Left forelimb (tissue), 1 donor: ENCODE results near the gene TACC2.

ENCODE experiments used
- DNase-seq: peaks from one replicate; pipeline ENCODE4 v3.0.0-alpha.2; 2018; ENCODE audit warnings: low spot score

Gene TACC2

GRCh38 chr10:122271076-122271475, 282.1 kb downstream of the TACC2 start, which contains the start of gene BTBD16:
TSS of gene BTBD16 (plus strand) at chr10:122271296. CDS start at chr10:122275082, 3,786 bp downstream.
- no peak for DNase-seq

DNA sequence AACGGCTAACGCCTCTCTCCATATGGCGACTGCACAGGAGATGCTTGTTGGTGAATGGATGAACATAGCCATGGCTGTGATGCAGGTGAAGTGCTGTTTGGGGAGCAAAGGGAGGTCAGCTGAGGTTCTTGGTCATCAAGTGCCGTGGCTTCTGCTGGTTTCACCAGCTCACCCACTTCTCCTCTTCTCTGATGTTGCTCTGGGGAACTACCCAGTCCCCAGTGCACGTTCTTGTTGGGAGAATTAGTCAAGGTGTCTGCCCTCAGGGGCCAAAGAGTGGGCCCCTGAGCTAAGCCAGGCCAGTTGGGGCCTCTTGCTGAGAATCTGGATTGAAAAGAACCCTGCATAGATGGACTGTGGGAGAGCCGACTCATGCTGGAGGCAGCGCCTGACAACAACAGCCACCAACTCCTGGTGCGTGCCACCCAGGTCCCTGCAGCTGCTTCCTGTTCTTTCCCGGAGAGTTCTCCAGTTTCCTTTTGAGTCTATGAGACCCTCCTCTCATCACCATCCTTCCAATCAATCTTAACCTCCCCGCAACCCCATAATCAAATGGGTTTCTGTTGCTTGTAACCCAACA, 285.1 kb downstream of the TACC2 start:
- peak; percentile 55 for DNase-seq

GRCh38 chr10:122276611-122277208, 287.7 kb downstream of the TACC2 start:
- DNase-seq, result peak; percentile 31

GRCh38 chr10:122277526-122278136, 288.7 kb downstream of the TACC2 start:
- DNase-seq, result peak; percentile 41

- DNase-seq, result peak; percentile 66
These were observed 290.8 kb downstream of the TACC2 start for GRCh38 chr10:122279725-122280141.

DNA sequence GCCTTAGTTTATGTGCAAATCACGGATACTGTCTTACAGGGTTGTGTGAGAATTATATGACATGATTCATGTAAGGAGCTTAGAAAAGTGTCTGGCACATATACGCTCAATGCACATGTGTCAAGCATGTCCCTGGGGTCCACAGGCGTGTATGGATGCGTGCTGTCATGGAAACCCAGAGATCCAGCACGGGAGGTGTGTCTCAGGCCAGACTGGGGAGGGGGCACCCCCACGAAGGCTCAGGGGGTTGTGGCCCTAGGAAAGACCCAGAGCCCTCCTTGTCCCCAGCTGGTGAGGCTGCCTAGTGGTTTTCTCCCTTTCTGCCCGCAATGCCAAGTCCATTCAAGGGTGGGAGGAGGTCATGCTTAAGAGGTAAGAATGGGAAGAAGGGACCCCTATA, 291.2 kb downstream of the TACC2 start:
- peak; percentile 59 for DNase-seq

DNA sequence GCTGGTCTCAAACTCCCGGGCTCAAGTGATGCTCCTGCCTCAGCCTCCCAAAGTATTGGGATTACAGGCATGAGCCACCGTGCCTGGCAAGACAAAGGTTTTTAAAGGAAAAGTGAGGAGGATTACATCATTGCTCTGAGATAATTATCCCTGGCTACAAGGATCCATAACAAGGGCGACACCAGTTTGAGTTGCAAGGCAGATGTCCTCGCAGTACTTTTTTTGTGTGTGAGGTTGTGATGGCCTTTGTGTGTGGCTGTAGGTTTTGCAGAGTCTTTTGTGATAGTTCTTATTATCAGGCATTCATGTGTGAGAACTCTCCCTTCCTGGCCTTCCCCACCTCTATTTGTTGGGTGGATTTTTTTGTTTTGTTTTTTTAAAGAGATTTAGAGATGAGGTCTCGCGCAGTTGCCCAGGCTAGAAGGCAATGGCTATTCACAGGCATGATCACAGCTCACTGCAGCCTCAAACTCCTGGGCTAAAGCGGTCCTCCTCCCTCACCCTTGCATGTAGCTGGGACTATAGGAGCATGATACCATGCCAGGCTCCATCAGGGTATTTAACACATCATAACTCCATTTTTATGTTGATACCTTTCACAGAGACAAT, 292.2 kb downstream of the TACC2 start:
- DNase-seq, result peak; percentile 17

GRCh38 chr10:122281751-122282150, 292.8 kb downstream of the TACC2 start:
- peak; percentile 31 for DNase-seq

- DNase-seq, result no peak
These were observed 293.3 kb downstream of the TACC2 start for GRCh38 chr10:122282253-122282671.

DNA sequence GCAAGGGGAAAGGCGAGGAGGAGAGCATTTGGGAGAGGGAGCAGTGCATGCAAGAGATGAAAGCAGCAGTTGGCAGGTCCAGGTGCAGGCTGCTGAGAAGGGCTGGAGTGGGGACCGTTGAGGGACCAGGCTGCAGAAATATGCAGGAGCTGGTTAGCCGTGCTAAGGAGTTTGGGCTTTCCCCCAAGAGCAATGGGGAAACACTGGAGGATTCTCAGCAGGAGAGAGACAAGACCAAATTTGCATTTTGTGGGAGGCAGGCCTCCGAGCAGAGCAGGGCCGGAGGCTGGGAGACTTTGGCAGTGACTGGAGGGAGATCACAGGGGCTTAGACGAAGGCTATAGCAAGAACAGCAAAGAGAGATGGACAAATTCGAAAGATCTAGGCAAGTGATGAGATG, 293.9 kb downstream of the TACC2 start:
- no peak for DNase-seq

DNA sequence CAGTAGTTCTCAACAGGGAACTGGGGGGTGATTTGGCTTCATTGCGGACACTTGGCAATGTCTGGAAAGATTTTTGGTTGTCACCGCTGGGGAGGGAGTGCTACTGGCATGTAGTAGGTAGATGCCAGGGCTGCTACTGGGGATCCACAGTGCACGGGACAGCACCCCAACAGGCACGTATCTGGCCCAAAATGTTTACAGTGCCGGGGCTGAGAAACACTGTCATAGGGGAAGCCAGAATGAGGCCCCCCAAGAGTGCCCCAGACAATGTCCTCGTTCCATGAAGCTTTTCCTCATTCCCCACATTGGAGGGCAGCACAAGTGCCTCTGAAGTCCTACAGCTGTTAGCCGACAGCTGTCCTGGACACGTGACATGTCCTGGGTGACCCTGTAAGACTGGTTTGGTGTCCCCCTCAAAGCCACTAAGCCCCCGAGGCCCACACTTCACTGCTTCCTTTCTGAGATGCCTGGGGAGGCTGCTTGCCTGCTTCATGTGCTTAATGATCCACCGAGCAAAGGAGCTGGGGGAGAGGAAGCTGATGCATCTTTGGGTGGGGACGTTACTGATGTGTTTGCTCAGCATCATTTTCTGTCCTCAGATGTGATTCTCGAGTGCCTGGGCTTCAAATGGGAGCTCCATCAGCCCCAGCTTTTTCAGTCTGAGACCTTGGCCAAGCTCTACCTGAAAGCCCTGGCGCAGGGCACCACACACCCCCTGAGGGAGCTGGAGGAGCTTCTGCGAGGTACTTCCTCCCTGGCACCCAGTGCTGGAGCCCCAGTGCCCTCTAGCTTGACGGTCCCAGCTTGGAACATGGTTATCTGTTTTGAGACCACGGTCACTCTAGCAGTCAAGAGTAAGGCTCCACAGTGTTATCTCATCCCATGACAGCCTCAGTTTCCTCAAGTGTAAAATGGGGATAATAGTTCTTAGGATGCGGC, 296.8 kb downstream of the TACC2 start:
- DNase-seq, result peak; percentile 40

DNA sequence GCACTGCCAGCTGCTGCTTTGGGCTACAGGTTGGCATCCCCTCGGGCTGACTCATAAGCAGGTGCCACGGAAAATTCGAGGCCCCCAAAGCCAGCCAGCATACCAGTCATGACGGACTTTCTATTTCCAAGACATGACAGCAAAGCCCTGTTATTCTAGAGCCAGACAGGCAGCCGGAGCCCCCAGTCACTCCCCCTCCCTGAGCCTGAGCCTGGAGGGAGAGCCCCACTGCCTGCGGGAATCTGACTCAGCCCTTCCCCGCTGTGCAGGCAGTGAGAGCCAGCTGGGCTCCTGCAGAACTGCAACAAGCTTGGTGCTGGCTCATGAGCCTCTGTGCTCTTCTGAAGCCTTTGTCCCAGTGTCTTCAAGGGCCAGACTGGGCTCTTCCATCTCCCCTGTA, 297.9 kb downstream of the TACC2 start:
- DNase-seq, result peak; percentile 73

- no peak for DNase-seq
These were observed 298.6 kb downstream of the TACC2 start for GRCh38 chr10:122287570-122287969.

GRCh38 chr10:122288262-122288661, 299.3 kb downstream of the TACC2 start:
- DNase-seq, result no peak

DNA sequence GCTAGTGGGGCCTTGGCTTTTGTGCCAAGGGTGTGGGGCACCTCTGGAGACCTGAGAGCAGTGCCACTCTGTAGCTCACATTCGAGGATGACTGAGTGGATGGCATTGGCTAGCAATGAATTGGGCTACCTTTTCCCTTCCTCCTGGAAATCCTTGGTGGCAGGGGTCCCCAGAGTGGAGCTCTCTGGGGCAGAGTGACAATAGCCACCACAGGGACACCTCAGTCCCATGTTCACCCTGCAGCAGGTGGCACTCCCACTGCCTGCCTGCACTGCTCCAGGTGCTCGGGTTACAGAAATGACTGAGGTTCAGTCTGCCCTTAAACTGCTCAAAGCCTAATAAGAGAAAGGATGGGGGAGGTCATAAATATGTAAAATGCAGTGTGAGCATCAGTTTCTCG, 300.0 kb downstream of the TACC2 start:
- no peak for DNase-seq

DNA sequence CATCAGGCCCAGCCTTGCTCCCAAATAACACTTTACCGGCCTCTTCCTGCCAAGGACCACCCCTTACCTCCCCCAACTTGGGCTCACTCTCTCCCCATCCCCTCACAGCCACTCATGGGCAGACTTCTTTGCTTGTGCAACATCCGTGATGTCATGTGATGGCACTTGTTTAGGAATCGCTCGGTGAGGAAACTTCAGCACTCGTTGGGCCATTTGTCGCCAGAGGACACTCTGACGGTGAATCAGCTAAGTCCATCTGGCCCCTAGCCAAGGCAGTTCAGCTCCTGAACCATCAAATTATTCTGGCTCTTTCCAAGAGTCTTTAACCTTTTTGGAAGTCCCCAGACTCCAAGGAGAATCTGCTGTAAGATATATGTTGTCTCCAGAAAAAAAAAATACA, 301.4 kb downstream of the TACC2 start:
- DNase-seq, result no peak

DNA sequence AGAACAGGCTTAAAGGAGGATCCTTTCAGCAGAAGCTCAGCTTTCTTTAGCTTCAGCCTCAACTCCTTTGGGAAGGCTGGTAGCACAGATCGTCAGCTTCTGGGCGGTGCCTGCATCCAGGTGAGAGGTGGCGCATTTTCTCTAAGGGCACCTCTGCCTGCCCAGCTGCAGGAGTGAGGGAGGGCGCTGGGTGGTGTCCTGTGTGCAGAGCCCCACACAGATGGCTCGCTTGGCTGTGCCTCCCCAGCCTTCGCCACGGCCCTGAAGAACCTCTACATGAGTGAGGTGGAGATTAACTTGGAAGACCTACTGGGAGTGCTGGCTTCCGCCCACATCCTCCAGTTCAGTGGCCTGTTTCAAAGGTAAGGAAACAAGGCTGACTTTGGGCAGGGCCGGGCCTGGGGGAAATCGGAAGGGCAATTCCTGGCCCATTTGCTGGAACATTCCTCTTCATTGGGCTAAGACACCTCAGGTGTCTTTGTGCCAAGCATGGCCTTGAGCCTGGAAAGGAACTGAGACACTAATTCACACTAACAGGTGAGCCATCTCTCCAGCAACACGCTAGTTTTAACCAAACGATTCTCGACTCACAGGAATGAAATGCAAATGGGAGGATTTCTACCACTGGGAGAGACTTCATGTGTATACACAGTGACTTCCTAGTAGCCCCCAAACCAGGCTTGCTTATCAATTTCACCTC, 302.0 kb downstream of the TACC2 start:
- DNase-seq, result no peak

DNA sequence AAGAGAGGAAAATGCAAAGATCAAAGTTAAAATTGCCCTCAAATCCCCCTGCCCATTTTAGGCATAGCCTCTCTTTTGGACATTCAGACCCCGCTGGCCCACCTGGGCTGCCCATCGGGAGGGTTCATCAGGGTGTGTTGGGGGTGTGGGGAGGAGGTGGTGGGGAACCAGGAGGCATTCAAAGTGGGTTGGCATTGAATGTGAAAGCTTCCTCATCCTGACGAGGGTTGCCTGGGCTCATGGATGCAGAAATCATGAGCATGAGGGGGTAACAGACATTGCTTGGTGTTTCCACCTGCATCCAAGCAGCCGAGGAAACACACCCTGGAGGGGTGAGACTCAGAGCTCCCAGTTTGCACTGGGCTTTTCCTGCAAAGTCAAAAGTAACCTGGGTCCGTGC, 302.8 kb downstream of the TACC2 start:
- no peak for DNase-seq

GRCh38 chr10:122292376-122292775, 303.4 kb downstream of the TACC2 start:
- no peak for DNase-seq

DNA sequence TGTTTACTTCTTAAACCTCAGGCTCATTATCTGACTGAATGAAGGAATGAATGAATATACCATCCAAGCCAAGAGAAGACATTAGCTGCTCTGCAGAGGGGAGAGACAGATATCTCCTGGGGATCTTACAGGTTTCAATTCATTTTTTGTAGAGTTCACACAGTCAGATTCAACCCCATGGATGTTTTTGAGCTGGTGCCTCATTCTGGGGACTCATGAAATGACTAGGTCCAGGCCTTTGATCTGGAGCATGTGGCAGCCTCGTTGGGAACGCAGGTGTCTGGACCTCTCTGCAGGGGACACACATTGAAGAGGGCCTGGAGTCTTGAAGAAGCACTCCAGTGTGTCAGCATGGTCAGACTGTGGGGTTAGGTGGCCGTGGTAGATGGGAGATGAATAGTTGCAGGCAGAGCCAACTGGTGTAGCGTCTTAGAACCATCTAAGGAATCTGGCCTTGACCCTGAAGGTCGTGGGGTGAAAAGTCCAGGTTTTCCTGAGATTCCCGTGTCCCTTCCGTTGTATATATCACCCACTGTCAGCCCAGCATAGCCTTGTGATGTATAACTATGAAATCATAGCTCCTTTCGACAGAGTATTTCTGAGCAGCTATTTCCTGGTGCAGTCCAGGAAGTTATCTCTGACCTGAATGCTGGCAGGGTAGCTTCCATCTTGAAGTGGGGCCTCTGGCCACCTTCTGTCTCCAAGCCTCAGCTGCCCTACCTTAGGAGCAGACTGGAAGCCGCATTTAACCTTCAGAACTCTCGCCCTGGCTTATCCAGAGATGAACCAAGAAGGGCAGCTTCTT, 304.4 kb downstream of the TACC2 start:
- no peak for DNase-seq
